HepG2 (cell line): Measurements from ENCODE around the gene IRGQ. TPM values are rescaled to one million over a fixed set of nuclear protein-coding genes. Genes with fewer than 3 reads are reported as not detected.
A peak's percentile ranks its signal among the peaks of the same experiment; 100 is the strongest.

Source experiments
- ERF ChIP-seq: IDR thresholded peaks from 2 replicates; pipeline ENCODE4 v1.6.1; 2018; ENCODE audit warnings: missing biosample characterization, missing genetic modification reagents
- FOXA1 ChIP-seq, 2 experiments: fragments of 450-650 bp in 1 of 2; sonication (generic) in 1 of 2; formaldehyde crosslinking in 1 of 2; IDR thresholded peaks; 2 replicates each; pipeline versions ENCODE4 v1.4.0 to v1.6.1; 2016 to 2020; ENCODE audit warnings: missing genetic modification reagents in 1 of 2
- HHEX ChIP-seq: IDR thresholded peaks from 2 replicates; pipeline ENCODE4 v1.6.1; 2016; ENCODE audit warnings: control low read depth
- HMGA1 ChIP-seq: sonication (generic); formaldehyde crosslinking; conservative IDR thresholded peaks from 2 replicates; pipeline ENCODE4 v1.4.0; 2020; ENCODE audit warnings: missing genetic modification reagents
- HNRNPLL ChIP-seq: fragments of 200-400 bp; formaldehyde crosslinking; IDR thresholded peaks from 2 replicates; pipeline ENCODE4 v1.6.1; 2017; ENCODE audit warnings: mild to moderate bottlenecking, low read depth, low read length; ENCODE audit not compliant: poor library complexity, severe bottlenecking
- PHF20 ChIP-seq: sonication (generic); formaldehyde crosslinking; IDR thresholded peaks from 2 replicates; pipeline ENCODE4 v1.5.0; 2020; ENCODE audit warnings: mild to moderate bottlenecking, missing genetic modification reagents
- PRPF4 ChIP-seq: fragments of 200-400 bp; formaldehyde crosslinking; IDR thresholded peaks from 2 replicates; pipeline ENCODE4 v1.6.1; 2016; ENCODE audit warnings: low read length, low read depth; ENCODE audit not compliant: poor library complexity, severe bottlenecking
- PTBP1 ChIP-seq: fragments of 200-400 bp; formaldehyde crosslinking; IDR thresholded peaks from 2 replicates; pipeline ENCODE4 v1.6.1; 2018; ENCODE audit warnings: low read length, low read depth; ENCODE audit not compliant: poor library complexity, severe bottlenecking
- RFX3 ChIP-seq: IDR thresholded peaks from 2 replicates; pipeline ENCODE4 v1.6.1; 2016; ENCODE audit warnings: missing biosample characterization, missing genetic modification reagents
- TBL1XR1 ChIP-seq: fragments of 150-350 bp; IDR thresholded peaks from 2 replicates; pipeline ENCODE4 v1.6.1; 2014; ENCODE audit warnings: borderline replicate concordance, low read length; ENCODE audit not compliant: partially characterized antibody
- TRIM24 ChIP-seq: sonication (generic); formaldehyde crosslinking; IDR thresholded peaks from 2 replicates; pipeline ENCODE4 v1.8.0; 2022; ENCODE audit warnings: mild to moderate bottlenecking, missing genetic modification reagents
- ZFP62 ChIP-seq: sonication (generic); formaldehyde crosslinking; IDR thresholded peaks from 2 replicates; pipeline ENCODE4 v1.4.0; 2020; ENCODE audit warnings: missing genetic modification reagents
- ZFY ChIP-seq: sonication (generic); formaldehyde crosslinking; IDR thresholded peaks from 2 replicates; pipeline ENCODE4 v1.4.0; 2020; ENCODE audit warnings: missing genetic modification reagents
- ZNF263 ChIP-seq: sonication (generic); formaldehyde crosslinking; IDR thresholded peaks from 2 replicates; pipeline ENCODE4 v1.4.0; 2020; ENCODE audit warnings: missing genetic modification reagents
- ZNF563 ChIP-seq: sonication (generic); formaldehyde crosslinking; IDR thresholded peaks from 2 replicates; pipeline ENCODE4 v1.8.0; 2022; ENCODE audit warnings: mild to moderate bottlenecking, moderate library complexity, missing genetic modification reagents
- ZNF749 ChIP-seq: sonication (generic); formaldehyde crosslinking; IDR thresholded peaks from 2 replicates; pipeline ENCODE4 v1.8.0; 2022; ENCODE audit warnings: mild to moderate bottlenecking, missing genetic modification reagents, moderate library complexity, borderline replicate concordance
- ZNF792 ChIP-seq: IDR thresholded peaks from 2 replicates; pipeline ENCODE4 v1.6.1; 2016
- polyA plus RNA-seq, 8 experiments: library from polyadenylated mRNA; depleted of rRNA in 3 of 8; stranded (reverse) in 7 of 8; unstranded in 1 of 8; fragments of >200 nt; fragmentation: Illumina TruSeq in 4 of 8; extraction: Trizol in 4 of 8; gene quantifications; 2 replicates each; pipeline versions ENCODE4 v1.2.1 to v1.2.3, GENCODE V29; 2011 to 2016; ENCODE audit warnings: low read depth in 4 of 8, missing spikeins in 1 of 8, mixed read lengths in 1 of 8; ENCODE audit not compliant: insufficient read depth in 1 of 8
- total RNA-seq, 5 experiments: library from RNA; depleted of rRNA; stranded (reverse); fragments of >200 nt; fragmentation: Illumina TruSeq; extraction: Trizol; gene quantifications; 2 replicates each; pipeline ENCODE4 v1.2.3, GENCODE V29; 2016; ENCODE audit warnings: low read depth in 1 of 5
- TF ChIP-seq, protein P1 (sequence below): sonication (generic); formaldehyde crosslinking; IDR thresholded peaks from 2 replicates; pipeline ENCODE4 v1.8.0; 2022; ENCODE audit warnings: missing genetic modification reagents, low read depth, mild to moderate bottlenecking, borderline replicate concordance
- TF ChIP-seq, protein P2 (sequence below): sonication (generic); formaldehyde crosslinking; IDR thresholded peaks from 2 replicates; pipeline ENCODE4 v1.4.0; 2020; ENCODE audit warnings: missing genetic modification reagents
- TF ChIP-seq, protein P3 (sequence below): sonication (generic); formaldehyde crosslinking; IDR thresholded peaks from 2 replicates; pipeline ENCODE4 v1.4.0; 2020; ENCODE audit warnings: missing genetic modification reagents, borderline replicate concordance
- TF ChIP-seq, protein P4 (sequence below): sonication (generic); formaldehyde crosslinking; IDR thresholded peaks from 2 replicates; pipeline ENCODE4 v1.4.0; 2020; ENCODE audit warnings: missing genetic modification reagents, borderline replicate concordance
- TF ChIP-seq, protein P5 (sequence below): sonication (generic); formaldehyde crosslinking; IDR thresholded peaks from 2 replicates; pipeline ENCODE4 v1.4.0; 2020; ENCODE audit warnings: missing genetic modification reagents

Gene IRGQ
- total and polyA plus RNA-seq, 2 of the 13 experiments (the other 11 are each of a cell fraction or from before 2014, with no cell fraction given): 11.6 to 12.4 TPM

DNA sequence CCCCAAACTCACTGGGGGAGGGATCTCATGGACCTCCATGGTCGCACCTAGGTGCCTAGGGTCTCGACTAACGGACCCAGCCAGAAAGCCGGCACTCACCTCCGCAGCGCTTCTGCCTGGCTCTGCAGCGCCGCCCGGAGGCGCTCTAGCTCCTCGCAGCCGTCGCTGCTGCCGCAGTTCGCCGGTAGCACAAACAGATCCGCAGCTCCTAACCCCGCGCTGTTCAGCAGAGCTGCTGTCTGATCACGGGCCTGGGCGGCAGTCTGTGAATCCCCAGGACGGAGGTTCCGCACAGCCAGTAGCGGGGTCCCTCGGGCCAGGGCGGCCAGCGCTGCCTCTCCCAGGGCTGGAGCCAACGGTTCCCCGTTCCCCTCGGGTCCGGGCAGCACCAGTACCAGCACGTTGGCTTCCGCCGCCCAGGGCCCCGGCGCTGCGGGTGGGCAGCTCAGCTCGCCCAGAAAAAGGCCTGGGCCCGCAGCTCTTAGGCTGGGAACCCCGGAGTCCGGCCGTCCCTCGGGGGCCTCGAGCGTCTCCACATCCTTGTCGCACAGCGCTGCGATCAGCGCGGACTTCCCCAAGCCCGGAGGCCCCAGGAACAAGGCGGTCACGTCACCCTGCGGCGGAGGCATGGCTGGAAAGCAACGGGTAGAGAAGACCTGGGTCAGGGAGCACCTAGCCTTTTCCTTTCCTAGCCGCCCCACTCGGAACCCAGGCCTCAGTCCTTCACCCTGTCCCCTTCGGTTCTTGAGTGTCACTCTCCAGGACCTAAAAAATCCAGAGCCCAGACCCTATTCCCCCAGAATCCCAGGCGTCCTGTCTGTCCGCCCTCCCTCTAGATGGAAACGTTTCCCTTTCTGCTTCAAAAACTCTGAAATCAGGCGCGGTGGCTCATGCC, 977 bp downstream of the IRGQ start (continued):
- TF ChIP-seq, protein P1, sequence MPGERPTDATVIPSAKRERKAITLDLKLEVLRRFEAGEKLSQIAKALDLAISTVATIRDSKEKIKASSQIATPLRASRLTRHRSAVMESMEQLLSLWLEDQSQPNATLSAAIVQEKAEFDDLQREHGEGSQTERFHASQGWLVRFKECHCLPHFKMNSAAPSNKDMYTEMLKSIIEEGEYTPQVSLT (CRISPR knock-in tag): no peak
- TF ChIP-seq, protein P2, sequence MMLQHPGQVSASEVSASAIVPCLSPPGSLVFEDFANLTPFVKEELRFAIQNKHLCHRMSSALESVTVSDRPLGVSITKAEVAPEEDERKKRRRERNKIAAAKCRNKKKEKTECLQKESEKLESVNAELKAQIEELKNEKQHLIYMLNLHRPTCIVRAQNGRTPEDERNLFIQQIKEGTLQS: no peak; the same call in 1 of the 2 replicates
- TF ChIP-seq ZFP62: no peak
- TF ChIP-seq ZNF792 (CRISPR knock-in tag): no peak
- peak; percentile 50 for TF ChIP-seq HNRNPLL
- no peak for TF ChIP-seq PRPF4
- no peak for TF ChIP-seq ZNF749 (CRISPR knock-in tag)
- no peak for TF ChIP-seq PTBP1
- TF ChIP-seq ZNF563 (CRISPR knock-in tag): 0 out of 2 replicates have a peak, but pooled peaks have one; percentile 47
- TF ChIP-seq HHEX (CRISPR knock-in tag): no peak
- TF ChIP-seq HMGA1 (CRISPR knock-in tag): no peak
- TF ChIP-seq FOXA1 (IDR thresholded peaks at IDR 0.05): no peak
- no peak for TF ChIP-seq FOXA1 (CRISPR knock-in tag; IDR thresholded peaks at IDR 0.05)
- no peak for TF ChIP-seq TRIM24 (CRISPR knock-in tag)
- TF ChIP-seq ZFY (CRISPR knock-in tag): no peak; the same call in 1 of the 2 replicates
- TF ChIP-seq ERF (CRISPR knock-in tag): peak; percentile 85
- no peak for TF ChIP-seq TBL1XR1
- no peak; the same call in 1 of the 2 replicates for TF ChIP-seq PHF20 (CRISPR knock-in tag)
- TF ChIP-seq, protein P3, sequence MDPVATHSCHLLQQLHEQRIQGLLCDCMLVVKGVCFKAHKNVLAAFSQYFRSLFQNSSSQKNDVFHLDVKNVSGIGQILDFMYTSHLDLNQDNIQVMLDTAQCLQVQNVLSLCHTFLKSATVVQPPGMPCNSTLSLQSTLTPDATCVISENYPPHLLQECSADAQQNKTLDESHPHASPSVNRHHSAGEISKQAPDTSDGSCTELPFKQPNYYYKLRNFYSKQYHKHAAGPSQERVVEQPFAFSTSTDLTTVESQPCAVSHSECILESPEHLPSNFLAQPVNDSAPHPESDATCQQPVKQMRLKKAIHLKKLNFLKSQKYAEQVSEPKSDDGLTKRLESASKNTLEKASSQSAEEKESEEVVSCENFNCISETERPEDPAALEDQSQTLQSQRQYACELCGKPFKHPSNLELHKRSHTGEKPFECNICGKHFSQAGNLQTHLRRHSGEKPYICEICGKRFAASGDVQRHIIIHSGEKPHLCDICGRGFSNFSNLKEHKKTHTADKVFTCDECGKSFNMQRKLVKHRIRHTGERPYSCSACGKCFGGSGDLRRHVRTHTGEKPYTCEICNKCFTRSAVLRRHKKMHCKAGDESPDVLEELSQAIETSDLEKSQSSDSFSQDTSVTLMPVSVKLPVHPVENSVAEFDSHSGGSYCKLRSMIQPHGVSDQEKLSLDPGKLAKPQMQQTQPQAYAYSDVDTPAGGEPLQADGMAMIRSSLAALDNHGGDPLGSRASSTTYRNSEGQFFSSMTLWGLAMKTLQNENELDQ: no peak
- TF ChIP-seq, protein P4, sequence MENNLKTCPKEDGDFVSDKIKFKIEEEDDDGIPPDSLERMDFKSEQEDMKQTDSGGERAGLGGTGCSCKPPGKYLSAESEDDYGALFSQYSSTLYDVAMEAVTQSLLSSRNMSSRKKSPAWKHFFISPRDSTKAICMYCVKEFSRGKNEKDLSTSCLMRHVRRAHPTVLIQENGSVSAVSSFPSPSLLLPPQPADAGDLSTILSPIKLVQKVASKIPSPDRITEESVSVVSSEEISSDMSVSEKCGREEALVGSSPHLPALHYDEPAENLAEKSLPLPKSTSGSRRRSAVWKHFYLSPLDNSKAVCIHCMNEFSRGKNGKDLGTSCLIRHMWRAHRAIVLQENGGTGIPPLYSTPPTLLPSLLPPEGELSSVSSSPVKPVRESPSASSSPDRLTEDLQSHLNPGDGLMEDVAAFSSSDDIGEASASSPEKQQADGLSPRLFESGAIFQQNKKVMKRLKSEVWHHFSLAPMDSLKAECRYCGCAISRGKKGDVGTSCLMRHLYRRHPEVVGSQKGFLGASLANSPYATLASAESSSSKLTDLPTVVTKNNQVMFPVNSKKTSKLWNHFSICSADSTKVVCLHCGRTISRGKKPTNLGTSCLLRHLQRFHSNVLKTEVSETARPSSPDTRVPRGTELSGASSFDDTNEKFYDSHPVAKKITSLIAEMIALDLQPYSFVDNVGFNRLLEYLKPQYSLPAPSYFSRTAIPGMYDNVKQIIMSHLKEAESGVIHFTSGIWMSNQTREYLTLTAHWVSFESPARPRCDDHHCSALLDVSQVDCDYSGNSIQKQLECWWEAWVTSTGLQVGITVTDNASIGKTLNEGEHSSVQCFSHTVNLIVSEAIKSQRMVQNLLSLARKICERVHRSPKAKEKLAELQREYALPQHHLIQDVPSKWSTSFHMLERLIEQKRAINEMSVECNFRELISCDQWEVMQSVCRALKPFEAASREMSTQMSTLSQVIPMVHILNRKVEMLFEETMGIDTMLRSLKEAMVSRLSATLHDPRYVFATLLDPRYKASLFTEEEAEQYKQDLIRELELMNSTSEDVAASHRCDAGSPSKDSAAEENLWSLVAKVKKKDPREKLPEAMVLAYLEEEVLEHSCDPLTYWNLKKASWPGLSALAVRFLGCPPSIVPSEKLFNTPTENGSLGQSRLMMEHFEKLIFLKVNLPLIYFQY (CRISPR knock-in tag): no peak
- no peak for TF ChIP-seq ZNF263 (CRISPR knock-in tag)
- TF ChIP-seq, protein P5, sequence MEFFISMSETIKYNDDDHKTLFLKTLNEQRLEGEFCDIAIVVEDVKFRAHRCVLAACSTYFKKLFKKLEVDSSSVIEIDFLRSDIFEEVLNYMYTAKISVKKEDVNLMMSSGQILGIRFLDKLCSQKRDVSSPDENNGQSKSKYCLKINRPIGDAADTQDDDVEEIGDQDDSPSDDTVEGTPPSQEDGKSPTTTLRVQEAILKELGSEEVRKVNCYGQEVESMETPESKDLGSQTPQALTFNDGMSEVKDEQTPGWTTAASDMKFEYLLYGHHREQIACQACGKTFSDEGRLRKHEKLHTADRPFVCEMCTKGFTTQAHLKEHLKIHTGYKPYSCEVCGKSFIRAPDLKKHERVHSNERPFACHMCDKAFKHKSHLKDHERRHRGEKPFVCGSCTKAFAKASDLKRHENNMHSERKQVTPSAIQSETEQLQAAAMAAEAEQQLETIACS (CRISPR knock-in tag): no peak
- no peak for TF ChIP-seq RFX3 (CRISPR knock-in tag)
